ENCODE measurements around the gene EID1. TPM values are rescaled to one million over a fixed set of nuclear protein-coding genes. Genes with fewer than 3 reads are reported as not detected.
"Not testable (repeated sequence)": the region's sequence is repeated elsewhere in the genome, so short reads cannot be mapped to it uniquely, and the experiment has no call there.

EID1 gene
- 253 TPM for polyA plus RNA-seq (2013, experiment 1 of 2; ENCODE audit: insufficient read length)
- polyA plus RNA-seq (2013, experiment 2 of 2; ENCODE audit: insufficient read length) = 237 TPM

GRCh38 chr15:48877630-48878595 lies at the start of gene EID1:
Gene EID1, plus strand, starts transcription at chr15:48878134. Its CDS starts 43 bp downstream, at chr15:48878177.
- DNase-seq = peak; percentile 95

DNA sequence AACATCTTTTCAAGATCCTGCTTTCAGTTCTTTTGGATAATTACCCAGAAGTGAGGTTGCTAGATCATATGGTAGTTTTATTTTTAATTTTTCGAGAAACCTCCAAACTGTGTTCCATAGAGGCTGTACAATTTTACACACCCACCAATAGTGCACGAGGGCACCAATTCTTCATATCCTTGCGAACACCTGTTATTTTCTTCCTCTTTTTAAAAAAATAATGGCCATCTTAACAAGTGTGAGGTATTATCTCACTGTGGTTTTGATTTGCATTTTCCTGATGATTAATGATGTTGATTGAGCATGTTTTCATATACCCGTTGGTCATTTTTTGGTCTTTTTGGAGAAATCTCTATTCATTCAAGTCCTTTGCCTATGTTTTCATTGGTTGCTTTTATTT lies 49.5 kb upstream of the EID1 start:
- DNase-seq = no peak

DNA sequence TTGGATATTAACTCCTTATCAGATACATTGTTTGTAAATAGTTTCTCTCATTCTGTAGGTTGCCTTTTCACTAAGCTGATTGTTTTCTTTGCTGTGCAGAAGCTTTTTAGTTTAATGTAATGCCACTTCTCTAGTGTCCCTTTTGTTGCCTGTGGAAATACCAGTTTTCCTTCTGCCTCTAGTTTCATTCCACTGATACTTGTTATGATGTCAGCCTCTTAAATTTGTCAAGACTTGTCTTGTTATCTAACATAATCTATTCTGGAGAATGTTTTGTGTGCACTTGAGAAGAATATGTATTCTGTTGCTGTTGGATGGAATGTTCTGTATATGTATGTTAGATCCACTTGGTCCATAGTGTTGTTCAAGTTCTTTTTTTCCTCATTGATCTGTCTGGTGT lies 49.0 kb upstream of the EID1 start:
- no peak for DNase-seq

- no peak for DNase-seq
Observed at GRCh38 chr15:48832648-48833047, 45.3 kb upstream of the EID1 start.

GRCh38 chr15:48833526-48834239 lies 44.3 kb upstream of the EID1 start:
- DNase-seq = peak; percentile 36

DNA sequence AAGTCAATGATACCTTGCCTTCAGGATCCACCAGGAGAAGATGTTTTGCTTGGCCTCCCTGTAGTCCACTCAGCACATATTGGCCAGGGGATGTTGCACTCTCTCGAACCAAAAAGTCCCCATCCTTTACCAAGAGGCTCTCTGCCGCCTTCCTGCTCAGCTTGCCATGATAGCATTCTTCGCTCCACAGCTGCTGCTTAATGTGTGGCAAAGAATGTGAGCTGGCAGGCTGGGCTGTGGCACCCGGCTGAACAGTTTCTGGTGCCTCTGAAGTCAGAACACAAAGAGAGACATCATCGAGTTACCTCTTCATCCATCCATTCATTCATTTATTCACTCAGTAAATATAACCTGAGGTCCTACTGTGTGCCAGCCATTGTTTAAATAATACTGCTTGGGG lies 43.2 kb upstream of the EID1 start:
- no peak for DNase-seq

- DNase-seq = no peak
Observed at GRCh38 chr15:48842501-48842900, 35.4 kb upstream of the EID1 start.

DNA sequence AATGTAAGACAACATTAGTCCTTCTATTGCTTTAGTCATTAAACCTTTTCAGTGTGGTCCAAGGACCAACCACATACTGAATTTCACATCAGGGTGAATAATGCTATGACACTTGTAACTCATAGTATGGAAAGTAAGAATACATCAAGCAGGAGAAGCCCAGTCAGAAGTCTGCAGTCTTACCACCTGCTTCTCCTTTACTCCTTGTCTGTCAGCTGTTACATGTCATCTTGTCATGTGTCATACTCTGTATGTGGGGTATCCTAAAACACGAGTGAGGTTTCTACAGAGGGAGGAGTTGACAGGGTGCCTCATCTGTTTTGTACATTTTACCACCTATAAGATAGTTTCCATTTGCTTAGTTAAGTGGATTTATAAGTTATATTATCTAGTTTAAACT lies 32.8 kb upstream of the EID1 start:
- no peak for DNase-seq

DNA sequence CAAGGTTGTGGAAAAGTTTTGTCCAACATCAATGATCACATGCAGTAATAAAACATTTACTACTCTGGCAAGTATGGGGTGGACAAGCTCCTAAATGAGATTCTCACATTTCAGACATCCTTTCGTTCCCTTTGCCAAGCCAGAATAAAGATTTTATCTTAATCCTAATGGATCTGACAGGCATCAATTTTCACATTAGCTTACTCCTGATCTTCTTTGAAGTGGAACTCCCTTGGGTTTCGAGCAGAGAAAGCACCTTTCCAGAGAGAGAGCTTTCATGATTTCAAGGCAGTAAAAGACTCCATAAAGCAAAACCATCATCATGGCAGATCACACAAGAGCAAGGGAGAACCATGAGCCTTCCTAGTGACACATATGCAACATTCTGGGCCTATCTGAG lies 27.3 kb upstream of the EID1 start:
- no peak for DNase-seq

DNA sequence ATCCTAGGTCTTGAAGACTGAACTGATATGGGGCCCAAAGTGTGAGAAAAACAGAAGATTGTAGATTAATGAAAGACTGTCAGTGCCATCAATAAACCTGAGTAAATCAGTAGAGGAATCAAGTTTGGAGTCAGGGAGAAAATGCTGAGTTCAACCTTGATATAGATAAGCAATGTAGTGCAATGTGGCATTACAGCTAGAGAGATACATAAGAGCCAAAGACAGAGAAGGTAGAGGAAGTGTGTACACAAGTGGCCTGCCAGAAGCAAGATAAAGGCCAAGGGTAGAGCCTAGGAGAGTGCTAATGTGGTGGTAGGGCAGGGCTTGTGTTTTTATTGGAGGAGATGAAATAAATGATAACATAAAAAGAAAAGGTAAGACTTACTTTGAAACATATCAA lies 26.0 kb upstream of the EID1 start:
- no peak for DNase-seq

GRCh38 chr15:48854434-48854833 lies 23.5 kb upstream of the EID1 start:
- not testable (repeated sequence) for DNase-seq

- peak; percentile 68 for DNase-seq
Observed at GRCh38 chr15:48855501-48856440, 22.2 kb upstream of the EID1 start.

- peak; percentile 69 for DNase-seq
Observed at GRCh38 chr15:48856942-48857341, 21.0 kb upstream of the EID1 start.

DNA sequence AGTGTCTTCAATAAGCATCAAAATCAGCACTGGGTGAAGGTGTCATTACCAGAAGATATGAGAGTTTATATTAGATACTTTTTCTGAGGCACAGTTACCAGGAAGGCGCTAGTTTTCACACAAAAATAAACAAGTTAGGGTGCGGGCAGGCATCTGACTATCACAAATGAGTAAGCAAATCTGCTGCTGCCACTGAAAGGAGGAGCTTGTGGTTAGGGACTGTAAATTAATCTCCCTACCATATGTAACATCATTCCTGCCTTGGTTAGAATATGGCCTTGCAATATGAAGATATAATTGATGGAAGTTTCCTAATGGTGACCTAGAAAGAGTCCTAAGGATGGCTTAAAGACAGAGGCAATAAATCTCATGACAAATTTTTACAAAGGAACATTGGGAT lies 19.5 kb upstream of the EID1 start:
- peak; percentile 63 for DNase-seq

GRCh38 chr15:48859426-48859825 lies 18.5 kb upstream of the EID1 start:
- DNase-seq = peak; percentile 29

DNA sequence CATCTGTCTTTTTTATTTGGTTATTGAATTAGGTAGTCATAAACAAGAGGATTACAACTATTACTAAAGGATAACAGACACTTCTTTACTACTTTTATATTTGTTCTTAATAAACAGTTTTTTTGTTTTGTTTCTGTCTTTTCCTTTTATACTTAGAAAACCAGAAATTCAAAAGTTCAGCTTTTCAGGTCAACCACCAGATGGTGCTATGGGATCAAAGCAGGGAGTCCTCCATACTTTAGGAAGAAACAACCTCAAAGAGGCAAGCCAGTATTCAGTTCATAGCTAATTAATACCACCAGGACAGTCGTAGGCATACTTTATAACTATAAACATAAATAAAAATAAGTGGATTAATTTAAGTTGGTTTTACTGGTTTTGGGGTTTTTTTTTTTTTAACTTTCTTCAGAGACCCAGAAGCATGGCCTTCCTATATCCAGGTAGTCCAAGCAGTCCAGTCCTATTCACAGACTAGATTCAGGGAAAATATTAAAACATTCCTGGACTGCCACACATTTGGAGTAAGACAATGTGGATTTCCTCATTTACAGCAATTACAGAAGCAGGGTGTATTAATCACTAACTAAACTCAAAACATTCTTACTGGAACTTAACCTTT lies 16.0 kb upstream of the EID1 start:
- DNase-seq = peak; percentile 76

- no peak for DNase-seq
Observed at GRCh38 chr15:48862705-48863104, 15.2 kb upstream of the EID1 start.

- peak; percentile 87 for DNase-seq
Observed at GRCh38 chr15:48865370-48866079, 12.4 kb upstream of the EID1 start.

DNA sequence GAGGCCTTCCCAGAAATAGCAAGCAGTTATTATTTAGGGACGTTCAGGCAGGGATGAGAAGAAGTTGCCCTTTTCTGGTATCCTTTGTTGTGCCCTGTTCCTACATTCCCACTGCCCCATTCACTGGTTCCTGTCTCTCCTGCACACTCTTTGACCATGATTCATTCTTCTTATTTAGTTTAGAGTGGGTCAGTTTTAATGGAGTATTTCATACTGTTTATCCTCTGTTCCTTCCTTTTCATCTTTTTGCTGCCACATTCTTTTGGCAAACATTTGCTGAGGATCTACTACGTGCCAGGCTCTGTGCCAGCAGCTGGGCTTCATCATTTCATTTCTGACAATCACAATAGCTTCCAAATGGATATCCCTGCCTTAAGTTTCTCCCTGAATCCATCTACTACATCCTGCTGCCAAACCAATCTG lies 11.8 kb upstream of the EID1 start:
- peak; percentile 57 for DNase-seq

DNA sequence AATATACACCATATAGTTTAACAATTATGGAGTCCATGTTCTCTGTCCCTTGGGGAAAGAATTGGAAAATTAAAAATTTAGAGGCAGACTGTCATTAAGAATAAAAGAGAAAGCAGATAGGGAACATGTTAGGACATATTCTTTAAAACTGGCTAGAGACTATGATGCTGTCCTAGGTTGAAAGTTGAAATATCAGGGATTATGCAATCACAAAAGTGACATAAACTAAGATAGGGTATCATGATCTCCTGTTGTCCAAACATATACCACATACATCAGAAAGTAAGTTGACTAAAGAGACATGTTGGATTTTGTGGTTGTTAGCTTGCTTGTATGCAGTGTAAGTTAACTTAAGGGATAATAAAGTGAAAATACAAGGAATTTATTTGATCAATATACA lies 9.9 kb upstream of the EID1 start:
- DNase-seq = no peak

DNA sequence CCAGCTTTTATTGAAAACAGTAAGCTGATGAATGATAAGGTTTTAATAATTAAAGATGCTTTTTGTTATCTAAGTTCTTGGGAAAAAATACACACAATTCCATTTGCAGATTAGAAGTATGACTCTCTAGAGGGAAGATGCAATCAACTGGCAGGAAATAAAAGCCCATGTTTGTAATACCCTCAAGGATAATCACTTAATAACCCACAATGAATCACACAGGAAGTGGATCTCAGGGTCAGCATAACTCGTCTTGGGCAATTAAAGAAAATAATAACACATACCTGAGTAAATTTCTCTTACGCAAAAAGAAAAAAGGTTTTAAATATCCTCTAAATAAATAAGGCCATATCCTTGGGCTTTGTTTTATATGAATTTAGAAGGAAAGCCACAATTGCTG lies 9.4 kb upstream of the EID1 start:
- peak; percentile 65 for DNase-seq
